Renal cortex interstitium (tissue), 11 donors: Measurements from ENCODE around the gene CPSF3. TPM values are rescaled to one million over a fixed set of nuclear protein-coding genes. Genes with fewer than 3 reads are reported as not detected.
"Not testable (repeated sequence)": the region's sequence is repeated elsewhere in the genome, so short reads cannot be mapped to it uniquely, and the experiment has no call there.

Source experiments
- DNase-seq, 11 donors: peaks; one replicate each; pipeline ENCODE4 v3.0.0-alpha.2; 2013; ENCODE audit warnings: low read depth in 9 of 11, low spot score in 4 of 11; ENCODE audit errors: extremely low read depth in 1 of 11
- polyA plus RNA-seq, 3 donors: library from polyadenylated mRNA; unstranded; fragments of 120-200 nt; gene quantifications; one replicate each; pipeline ENCODE4 v1.2.1, GENCODE V29; 2013; ENCODE audit not compliant: insufficient read length in 3 of 3

Gene CPSF3
- polyA plus RNA-seq, 3 donors, result 47.0 to 66.0 (median 55.3) TPM

DNA sequence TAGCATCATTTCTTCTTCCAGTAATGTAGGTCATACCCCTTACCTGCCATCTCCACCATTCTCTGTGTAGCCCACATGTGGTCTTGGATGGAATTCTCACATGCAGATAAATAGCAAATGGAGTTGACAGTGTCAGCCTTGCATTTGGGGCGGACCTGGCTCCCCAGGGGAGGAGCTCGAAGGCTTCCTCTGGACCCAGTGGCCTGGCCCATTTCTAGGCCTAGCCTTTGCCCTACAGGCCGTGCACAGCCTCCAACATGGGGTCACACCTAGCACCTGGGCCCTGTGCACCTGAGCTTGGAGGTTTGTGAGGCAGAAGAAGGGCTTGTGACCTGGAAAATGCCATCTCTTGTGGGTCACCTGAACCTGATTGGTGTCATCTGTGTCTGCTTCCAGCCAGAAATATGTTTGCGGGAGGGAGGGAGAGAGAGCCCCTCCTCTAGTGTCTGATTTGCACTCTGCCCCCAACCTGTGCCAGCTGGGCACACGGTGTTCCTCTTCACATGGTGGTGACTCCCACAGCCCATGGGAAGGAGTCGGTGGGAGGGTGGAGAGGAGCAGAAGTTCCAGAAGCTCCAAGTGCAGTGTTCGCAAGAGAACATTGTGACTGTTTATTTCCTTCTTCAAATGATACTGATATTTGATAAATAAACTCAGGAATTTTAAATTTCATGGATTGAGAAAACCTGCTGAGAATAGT is 33.2 kb upstream of the CPSF3 start:
- DNase-seq, result no peak

GRCh38 chr2:9390991-9391390 is 32.5 kb upstream of the CPSF3 start:
- no peak for DNase-seq

DNA sequence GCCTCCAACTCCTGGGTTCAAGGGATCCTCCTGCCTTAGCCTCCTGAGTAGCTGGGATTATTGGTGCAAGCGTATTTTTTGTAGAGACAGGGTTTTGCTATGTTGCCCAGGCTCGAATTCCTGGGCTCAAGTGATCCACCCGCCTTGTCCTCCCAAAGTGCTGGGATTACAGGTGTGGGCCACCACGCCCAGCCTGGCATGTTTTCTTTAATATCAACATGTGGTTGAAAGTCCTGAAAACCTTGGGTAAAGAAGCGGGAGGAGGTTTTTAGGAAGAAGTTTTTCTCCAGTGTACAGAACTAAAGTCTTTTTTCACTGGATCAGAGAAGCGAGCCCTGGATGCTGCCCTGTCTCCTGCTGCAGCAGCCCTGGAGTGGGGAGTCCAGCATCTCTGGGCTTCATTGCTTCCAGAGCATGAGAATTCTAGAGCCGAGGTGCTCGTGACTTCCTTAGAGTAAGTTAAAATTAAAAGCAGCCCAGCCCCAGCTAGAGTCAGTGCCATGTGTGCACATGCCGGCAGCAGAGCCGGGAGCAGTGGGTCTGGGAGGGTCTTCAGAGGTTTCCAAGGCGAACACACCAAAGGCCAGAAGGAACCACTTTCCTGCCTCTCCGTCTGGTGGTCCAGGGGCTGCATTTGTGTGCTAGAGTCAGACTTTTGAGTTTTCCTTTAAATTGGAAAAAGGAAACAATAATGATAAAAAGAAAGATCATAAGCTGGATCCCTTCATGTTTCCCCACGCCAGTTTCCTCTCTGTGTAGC is 31.3 kb upstream of the CPSF3 start:
- DNase-seq, result no peak

- peak in 2 of 11 donors; percentile 22 to 29 for DNase-seq
Measured at GRCh38 chr2:9392898-9393765, 30.3 kb upstream of the CPSF3 start.

DNA sequence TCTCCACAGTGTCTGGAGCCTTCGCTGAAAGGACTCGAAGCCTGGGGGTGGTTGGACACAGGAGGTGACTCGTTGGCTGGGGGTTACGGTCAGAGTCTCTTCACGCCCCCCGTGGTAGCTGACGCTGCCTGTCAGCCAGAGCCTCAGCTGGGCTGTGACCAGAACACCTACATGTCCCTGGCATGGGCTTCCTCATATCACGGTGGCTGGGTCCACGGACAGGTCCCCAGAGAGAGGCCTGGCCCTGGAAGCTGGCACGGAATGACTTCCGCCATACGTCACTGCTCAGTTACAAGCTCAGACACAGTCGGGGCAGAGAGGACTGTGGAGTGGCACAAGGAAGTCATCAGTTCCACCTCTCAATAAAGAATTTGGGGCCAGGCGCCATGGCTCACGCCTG is 28.6 kb upstream of the CPSF3 start:
- DNase-seq, result no peak

DNA sequence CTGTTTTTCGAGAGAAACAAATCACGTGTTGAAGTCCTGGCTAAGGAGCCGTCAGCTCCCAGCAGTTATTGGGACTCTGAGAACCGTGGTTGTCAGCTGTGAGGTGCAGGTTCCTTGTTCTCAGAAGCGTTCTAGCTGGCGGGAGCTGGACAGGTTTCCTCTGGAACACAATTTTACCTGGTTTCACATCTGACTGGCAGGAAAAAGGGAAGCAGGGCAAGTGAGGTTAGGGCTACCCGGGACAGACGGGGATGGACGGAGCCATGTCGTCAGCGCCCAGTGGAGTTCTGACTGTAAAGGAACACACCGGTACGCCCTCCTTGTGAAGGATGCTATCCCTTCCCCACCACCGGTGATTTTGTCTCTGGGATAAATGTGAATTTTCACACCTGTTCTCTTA is 26.3 kb upstream of the CPSF3 start:
- DNase-seq, result no peak

GRCh38 chr2:9398251-9398650 is 25.2 kb upstream of the CPSF3 start:
- DNase-seq, result not testable (repeated sequence)

DNA sequence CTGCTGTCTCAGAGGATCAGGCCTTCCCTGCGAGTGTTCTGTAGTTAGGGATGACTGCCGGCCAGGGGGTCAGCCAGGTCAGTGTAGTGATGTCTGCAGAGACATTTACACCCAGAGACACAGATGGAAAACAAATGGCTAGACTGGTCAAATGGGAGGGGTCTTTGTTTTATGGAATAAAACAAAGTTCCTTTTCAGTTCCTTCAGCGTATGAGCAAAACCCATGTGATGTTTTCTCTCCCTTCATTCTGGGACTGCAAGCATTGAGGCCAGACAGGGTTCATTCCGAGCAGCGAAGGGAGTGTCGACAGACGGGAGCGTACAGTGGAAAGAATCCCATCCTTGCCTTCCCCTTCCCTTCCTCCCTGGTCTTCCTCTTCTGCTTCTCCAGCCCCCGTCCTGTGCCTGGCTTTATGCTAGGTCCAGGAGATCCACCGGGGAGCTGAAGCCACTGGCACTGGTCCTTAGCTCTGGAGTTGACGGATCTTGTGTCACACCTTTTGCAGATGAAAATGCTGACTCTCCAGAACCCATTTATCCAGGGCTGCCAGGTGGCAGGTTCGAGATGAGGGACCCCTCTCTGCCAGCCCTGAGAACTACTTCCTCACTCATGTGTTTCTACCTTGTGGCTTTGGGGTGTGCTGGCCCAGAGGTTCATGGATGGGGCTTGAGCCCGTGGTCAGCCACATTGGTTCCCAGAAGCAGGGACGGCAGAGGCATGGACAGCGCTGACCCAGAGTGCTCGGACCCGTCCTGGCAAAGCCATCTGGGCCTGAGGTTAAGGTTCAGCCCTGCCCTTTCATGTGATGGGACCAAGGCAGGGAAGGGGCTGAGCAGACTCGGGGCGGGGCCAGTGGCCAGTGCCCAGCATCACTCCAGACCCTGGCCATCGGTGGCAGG is 24.3 kb upstream of the CPSF3 start:
- peak in 7 of 11 donors; percentile 27 to 64 (median 44) for DNase-seq

DNA sequence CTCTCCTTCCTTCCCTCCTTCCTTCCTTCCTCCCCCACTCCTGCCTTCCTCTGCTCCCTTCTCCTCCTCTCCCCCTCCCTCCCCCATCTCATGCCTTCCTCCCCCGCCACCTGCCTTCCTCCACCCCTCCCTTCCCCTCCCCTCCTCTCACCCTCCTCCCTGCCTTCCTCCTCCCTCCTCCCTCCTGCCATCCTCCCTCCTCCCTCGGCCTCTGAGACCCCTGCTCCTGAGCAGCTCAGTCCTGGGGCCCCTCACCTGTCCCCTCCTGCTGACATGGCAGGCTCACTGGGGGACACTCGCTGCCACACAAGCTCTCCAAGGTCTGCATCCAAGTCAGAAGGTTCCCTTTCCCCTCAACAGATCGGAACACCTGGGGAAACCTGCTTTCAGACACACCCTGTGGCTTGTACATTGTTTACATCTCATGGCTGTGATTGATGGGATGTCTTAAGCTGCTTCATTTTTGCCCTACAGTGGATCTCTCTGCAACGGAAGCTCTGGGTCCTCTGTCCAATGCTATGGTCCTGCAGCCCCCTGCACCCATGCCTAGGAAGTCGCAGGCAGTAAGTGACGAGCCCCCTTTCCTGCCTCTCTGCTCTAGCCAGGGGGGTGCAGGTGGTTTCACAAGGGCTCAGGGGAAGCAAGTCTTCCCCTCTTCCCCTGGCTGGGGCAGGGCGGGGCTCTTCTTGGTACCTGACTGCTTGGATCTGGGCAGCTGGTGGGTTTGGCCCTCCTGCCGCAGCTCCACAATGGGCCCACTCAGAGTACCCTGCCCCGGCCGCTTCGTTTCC is 23.0 kb upstream of the CPSF3 start:
- no peak for DNase-seq

DNA sequence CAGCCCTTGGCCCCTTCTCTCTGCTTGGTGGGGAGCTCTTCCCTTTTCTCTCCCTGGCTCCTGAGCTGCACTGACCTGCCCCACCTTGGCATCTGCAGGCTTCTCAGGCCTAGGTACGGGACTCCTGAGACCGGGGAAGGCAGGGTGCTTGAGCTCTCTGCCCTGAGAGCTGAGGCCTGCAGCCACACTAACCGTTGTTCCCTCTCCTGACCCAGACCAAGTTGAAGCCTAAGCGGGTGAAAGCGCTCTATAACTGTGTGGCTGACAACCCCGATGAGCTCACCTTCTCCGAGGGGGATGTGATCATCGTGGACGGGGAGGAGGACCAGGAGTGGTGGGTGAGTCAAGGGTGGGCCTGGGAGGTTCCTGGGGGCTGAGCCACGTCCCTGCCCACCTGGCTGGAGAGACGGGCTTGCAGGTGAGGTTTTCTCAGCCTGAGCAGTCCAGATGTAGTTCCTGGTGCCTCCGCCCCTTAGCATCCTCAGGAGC is 22.4 kb upstream of the CPSF3 start:
- no peak for DNase-seq

DNA sequence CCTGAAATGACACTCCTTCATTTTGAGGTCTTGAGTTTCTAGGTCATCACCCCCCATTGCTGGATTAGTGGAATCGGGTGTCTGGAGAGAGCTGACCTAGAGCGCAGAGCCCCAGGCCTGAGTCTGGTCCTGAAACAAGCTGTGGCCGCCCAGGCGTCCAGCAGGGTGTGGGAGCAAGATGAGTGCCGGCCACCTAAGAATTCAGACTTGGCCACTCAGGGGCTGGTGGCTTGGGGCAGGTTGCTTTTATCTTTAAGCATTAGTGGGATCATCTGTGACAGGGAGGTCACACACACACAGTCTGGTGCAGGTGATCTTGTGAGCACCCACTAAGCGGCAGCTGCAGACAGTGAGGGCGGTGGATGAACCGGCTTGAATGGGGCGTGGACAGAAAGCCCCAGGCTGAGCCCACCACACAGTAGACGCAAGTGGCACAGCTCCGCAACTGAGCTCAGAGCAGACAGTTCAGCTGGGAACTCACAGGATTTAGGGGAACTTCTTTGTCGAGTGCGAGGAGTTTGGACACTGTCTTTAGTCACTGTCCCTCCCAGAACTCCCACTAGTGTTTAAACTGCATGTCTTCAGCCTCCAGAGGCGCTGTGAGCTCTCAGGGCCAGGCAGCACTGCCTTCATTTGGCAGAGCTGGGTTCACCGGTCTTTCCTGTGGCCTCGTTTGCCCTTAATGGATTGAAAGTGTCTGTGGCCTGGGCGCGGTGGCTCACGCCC is 21.6 kb upstream of the CPSF3 start:
- DNase-seq, result no peak

- no peak for DNase-seq
Measured at GRCh38 chr2:9403924-9404323, 19.5 kb upstream of the CPSF3 start.

GRCh38 chr2:9404451-9404850 is 19.0 kb upstream of the CPSF3 start:
- no peak for DNase-seq

- no peak for DNase-seq
Measured at GRCh38 chr2:9405636-9406035, 17.8 kb upstream of the CPSF3 start.

- DNase-seq, result no peak
Measured at GRCh38 chr2:9406529-9407362, 16.7 kb upstream of the CPSF3 start.

DNA sequence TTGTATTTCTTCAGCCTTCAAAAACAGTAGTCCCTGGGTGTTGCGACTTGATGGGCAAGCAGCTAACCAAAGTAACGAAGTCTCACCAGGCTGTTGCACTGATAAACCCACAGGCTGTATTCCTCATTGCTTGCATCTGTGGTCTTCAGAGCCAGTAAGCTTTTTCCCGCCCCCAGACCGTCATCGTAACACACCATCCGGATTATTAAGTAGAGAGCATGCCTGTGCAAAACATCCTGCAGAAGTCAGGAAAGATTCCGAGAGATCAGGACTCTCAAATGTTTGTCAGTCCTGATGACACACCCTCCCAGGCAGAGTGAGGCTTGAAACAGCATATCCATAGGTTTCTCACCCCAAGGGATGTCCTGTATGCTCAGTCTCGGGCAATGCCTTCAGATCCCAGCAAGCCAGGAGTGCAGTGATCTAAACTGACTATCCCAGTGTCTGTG is 16.1 kb upstream of the CPSF3 start:
- DNase-seq, result no peak
